Gastroesophageal sphincter (tissue), 4 donors: ENCODE data around the gene CORO1A. TPM values are rescaled to one million over a fixed set of nuclear protein-coding genes. Genes with fewer than 3 reads are reported as not detected.

Source experiments
- ATAC-seq: fragments of 150-250 bp; one replicate; pipeline ENCODE4 v1.9.1; 2016; ENCODE audit warnings: mild to moderate bottlenecking, moderate library complexity
- H3K27ac ChIP-seq, 4 donors: fragments of 200-600 bp; sonication (generic) in 3 of 4; 1 replicate in 3 of 4; 2 replicates in 1 of 4; pipeline ENCODE4 v1.5.1; 2016 to 2019
- H3K27me3 ChIP-seq: fragments of 200-600 bp; sonication (generic); one replicate; pipeline ENCODE4 v1.5.1; 2019
- H3K36me3 ChIP-seq, 2 donors: fragments of 200-600 bp; sonication (generic); one replicate each; pipeline ENCODE4 v1.5.1; 2019; ENCODE audit warnings: control low read depth in 1 of 2
- H3K4me1 ChIP-seq, 3 donors: fragments of 200-600 bp; sonication (generic); 1 replicate in 2 of 3; 2 replicates in 1 of 3; pipeline ENCODE4 v1.5.1; 2016 to 2019; ENCODE audit warnings: control low read depth in 2 of 3
- H3K4me3 ChIP-seq, 2 donors: fragments of 200-600 bp; sonication (generic); one replicate each; pipeline ENCODE4 v1.5.1; 2019; ENCODE audit warnings: mild to moderate bottlenecking in 1 of 2, moderate library complexity in 1 of 2
- H3K9me3 ChIP-seq, 3 donors: fragments of 200-600 bp; sonication (generic); one replicate each; pipeline ENCODE4 v1.5.1; 2017 to 2019; ENCODE audit warnings: control low read depth in 2 of 3
- CTCF ChIP-seq, 4 experiments: fragments of 200-600 bp in 2 of 4; fragments of 450-650 bp in 2 of 4; sonication (generic) in 1 of 4; IDR thresholded peaks; one replicate each; pipeline ENCODE4 v1.5.1; 2017 to 2019; ENCODE audit warnings: antibody characterized with exemption in 4 of 4, mild to moderate bottlenecking in 2 of 4, moderate library complexity in 2 of 4
- EP300 ChIP-seq: sonication (generic); formaldehyde crosslinking; IDR thresholded peaks from one replicate; pipeline ENCODE4 v1.6.1; 2017; ENCODE audit warnings: antibody characterized with exemption, mild to moderate bottlenecking
- POLR2A ChIP-seq, 2 donors: fragments of 450-650 bp; IDR thresholded peaks; one replicate each; pipeline ENCODE4 v1.6.1; 2017; ENCODE audit warnings: antibody characterized with exemption in 2 of 2, mild to moderate bottlenecking in 2 of 2, moderate library complexity in 1 of 2
- POLR2AphosphoS5 ChIP-seq: sonication (generic); formaldehyde crosslinking; IDR thresholded peaks from one replicate; pipeline ENCODE4 v1.6.1; 2017; ENCODE audit warnings: antibody characterized with exemption
- WGBS, 2 donors: methylation state at CpG; one replicate each; pipeline ENCODE4 v1.1.5; 2018; ENCODE audit warnings: low coverage in 1 of 2; 5-methylcytosine and 5-hydroxymethylcytosine counted together
- total RNA-seq, 4 donors: library from RNA; depleted of rRNA; stranded (reverse); fragments of >200 nt; gene quantifications; one replicate each; pipeline ENCODE4 v1.1.0, GENCODE V29; 2016

CORO1A gene
- 10 to 100 TPM in 3 of 4 donors, 1 to 10 TPM in 1; 8.6 to 32.0 (median 13.1) TPM for total RNA-seq

GRCh38 chr16:30183233-30184095 lies at the start of gene CORO1A:
Gene CORO1A, plus strand, starts transcription at chr16:30183602. Its CDS starts 1,608 bp downstream, at chr16:30185210.
- H3K27ac ChIP-seq, result peak within 1 kb of the TSS; percentile 22 to 84 (median 84)
- no peaks in the 10 kb centered on the region for H3K36me3 ChIP-seq
- H3K27me3 ChIP-seq, result no peaks in the 10 kb centered on the region
- TF ChIP-seq CTCF (IDR thresholded peaks at IDR 0.05) (no peak), POLR2AphosphoS5 (peak; percentile 24), EP300 (no peak), POLR2A (IDR thresholded peaks at IDR 0.05) (peak in 1 of 2 donors; percentile 41)
- H3K9me3 ChIP-seq, result no peaks in the 10 kb centered on the region
- WGBS, 2 donors, result 0% methylated on average over 13 of the region's 81 CpGs; no CpG with 5 or more reads in 1 of the 2 donors
- peak; percentile 92 for ATAC-seq
- peak within 1 kb of the TSS; percentile 45 to 62 for H3K4me3 ChIP-seq
- H3K4me1 ChIP-seq, result peaks cover 0 to 29% (median 7%) of the 10 kb centered on the region in 3 donors

GRCh38 chr16:30136971-30137605 lies 46.3 kb upstream of the CORO1A start:
- H3K4me1 ChIP-seq, result peaks cover 0 to 2% (median 0%) of the 10 kb centered on the region in 3 donors
- WGBS, 2 donors, result 57 to 58% methylated on average over 1 to 8 of the region's 11 CpGs
- H3K27ac ChIP-seq, result no peak overlapping the region
- H3K36me3 ChIP-seq, result no peaks in the 10 kb centered on the region
- H3K9me3 ChIP-seq, result no peaks in the 10 kb centered on the region
- H3K4me3 ChIP-seq, result no peak overlapping the region
- TF ChIP-seq CTCF (IDR thresholded peaks at IDR 0.05), result no peak
- no peak for TF ChIP-seq POLR2AphosphoS5
- TF ChIP-seq EP300, result no peak
- TF ChIP-seq POLR2A (IDR thresholded peaks at IDR 0.05), result no peak
- ATAC-seq, result no peak
- no peaks in the 10 kb centered on the region for H3K27me3 ChIP-seq

- WGBS, 2 donors, result 70 to 71% methylated on average over 3 to 8 of the region's 8 CpGs
- no peaks in the 10 kb centered on the region for H3K27me3 ChIP-seq
- H3K9me3 ChIP-seq, result no peaks in the 10 kb centered on the region
- no peak overlapping the region for H3K4me3 ChIP-seq
- no peak overlapping the region for H3K27ac ChIP-seq
- H3K4me1 ChIP-seq, result no peaks in the 10 kb centered on the region
- no peaks in the 10 kb centered on the region for H3K36me3 ChIP-seq
- TF ChIP-seq CTCF (IDR thresholded peaks at IDR 0.05), result no peak
- TF ChIP-seq POLR2AphosphoS5, result no peak
- TF ChIP-seq EP300, result no peak
- TF ChIP-seq POLR2A (IDR thresholded peaks at IDR 0.05), result no peak
- ATAC-seq, result no peak
Measured at GRCh38 chr16:30137897-30138296, 45.5 kb upstream of the CORO1A start.

- H3K4me3 ChIP-seq, result no peak overlapping the region
- no peaks in the 10 kb centered on the region for H3K36me3 ChIP-seq
- H3K27ac ChIP-seq, result no peak overlapping the region
- no peaks in the 10 kb centered on the region for H3K27me3 ChIP-seq
- H3K4me1 ChIP-seq, result no peaks in the 10 kb centered on the region
- H3K9me3 ChIP-seq, result no peaks in the 10 kb centered on the region
- ATAC-seq, result no peak
- TF ChIP-seq POLR2AphosphoS5, result no peak
- no peak for TF ChIP-seq CTCF (IDR thresholded peaks at IDR 0.05)
- no peak for TF ChIP-seq EP300
- no peak for TF ChIP-seq POLR2A (IDR thresholded peaks at IDR 0.05)
- WGBS, 2 donors, result 67 to 70% methylated on average over 7 to 13 of the region's 13 CpGs
Measured at GRCh38 chr16:30139583-30140481, 43.6 kb upstream of the CORO1A start.
